Suprapubic skin (tissue), 4 donors: ENCODE data around the gene RHBDD1. TPM values are rescaled to one million over a fixed set of nuclear protein-coding genes. Genes with fewer than 3 reads are reported as not detected.

Experiments used
- DNase-seq, 2 donors: peaks; one replicate each; pipeline ENCODE4 v3.0.0-alpha.2; 2019; ENCODE audit warnings: low spot score in 2 of 2
- H3K27ac ChIP-seq: fragments of 200-600 bp; sonication (generic); one replicate; pipeline ENCODE4 v1.5.1; 2019
- H3K27me3 ChIP-seq: fragments of 200-600 bp; sonication (generic); one replicate; pipeline ENCODE4 v1.5.1; 2019
- H3K36me3 ChIP-seq: fragments of 200-600 bp; sonication (generic); one replicate; pipeline ENCODE4 v1.5.1; 2019
- H3K4me1 ChIP-seq: fragments of 200-600 bp; sonication (generic); one replicate; pipeline ENCODE4 v1.5.1; 2019
- H3K4me3 ChIP-seq: fragments of 200-600 bp; sonication (generic); one replicate; pipeline ENCODE4 v1.5.1; 2019; ENCODE audit warnings: mild to moderate bottlenecking
- H3K9me3 ChIP-seq: fragments of 200-600 bp; sonication (generic); one replicate; pipeline ENCODE4 v1.5.1; 2019
- EP300 ChIP-seq: sonication (generic); formaldehyde crosslinking; IDR thresholded peaks from one replicate; pipeline ENCODE4 v1.6.1; 2017; ENCODE audit warnings: antibody characterized with exemption
- POLR2A ChIP-seq, 2 donors: fragments of 450-650 bp; IDR thresholded peaks; one replicate each; pipeline ENCODE4 v1.6.1; 2017; ENCODE audit warnings: antibody characterized with exemption in 2 of 2, mild to moderate bottlenecking in 2 of 2, moderate library complexity in 2 of 2
- POLR2AphosphoS5 ChIP-seq, 3 donors: sonication (generic); formaldehyde crosslinking; IDR thresholded peaks; one replicate each; pipeline ENCODE4 v1.6.1; 2017; ENCODE audit warnings: antibody characterized with exemption in 3 of 3
- WGBS: methylation state at CpG from one replicate; pipeline ENCODE4 v1.1.5; 2018; 5-methylcytosine and 5-hydroxymethylcytosine counted together
- total RNA-seq, 4 donors: library from RNA; depleted of rRNA; stranded (reverse); fragments of >200 nt; gene quantifications; one replicate each; pipeline ENCODE4 v1.1.0, GENCODE V29; 2016
- TF ChIP-seq, protein P1 (sequence below), 2 donors: fragments of 200-600 bp in 1 of 2; fragments of 450-650 bp in 1 of 2; sonication (generic) in 1 of 2; IDR thresholded peaks; one replicate each; pipeline ENCODE4 v1.5.1; 2016 to 2019; ENCODE audit warnings: antibody characterized with exemption in 2 of 2, mild to moderate bottlenecking in 1 of 2, moderate library complexity in 1 of 2

Gene RHBDD1
- total RNA-seq, 4 donors from 2014 or later = 14.0 to 41.8 (median 20.7) TPM

DNA sequence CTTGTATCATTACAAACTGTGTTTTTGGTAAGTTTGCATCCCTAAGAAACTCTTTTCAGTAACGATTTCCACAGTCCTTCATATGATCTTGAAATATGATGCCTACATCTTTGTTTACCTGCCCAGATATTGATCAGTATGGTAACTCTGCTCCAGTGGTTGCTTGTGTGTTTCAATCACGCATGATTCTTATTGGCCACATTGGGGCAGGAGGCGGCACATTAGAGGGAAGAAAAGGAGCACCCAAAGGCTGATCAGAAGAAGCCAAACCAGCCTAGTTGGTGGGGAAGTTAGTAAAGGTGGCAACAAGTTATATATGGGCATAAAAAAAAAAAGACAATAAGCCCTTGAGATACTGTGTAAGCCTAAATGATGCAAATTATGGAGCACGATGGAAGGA is 158.9 kb downstream of the RHBDD1 start:
- Histone ChIP-seq H3K36me3 (peaks cover 22% of the 10 kb centered on the region), H3K4me1 (peaks cover 6% of the 10 kb centered on the region), H3K9me3 (no peaks in the 10 kb centered on the region), H3K27ac (no peak overlapping the region), H3K27me3 (no peaks in the 10 kb centered on the region), H3K4me3 (no peak overlapping the region)
- TF ChIP-seq POLR2A (IDR thresholded peaks at IDR 0.05) = no peak
- DNase-seq = no peak
- WGBS = 85% methylated on average over 4 of the region's 4 CpGs

DNA sequence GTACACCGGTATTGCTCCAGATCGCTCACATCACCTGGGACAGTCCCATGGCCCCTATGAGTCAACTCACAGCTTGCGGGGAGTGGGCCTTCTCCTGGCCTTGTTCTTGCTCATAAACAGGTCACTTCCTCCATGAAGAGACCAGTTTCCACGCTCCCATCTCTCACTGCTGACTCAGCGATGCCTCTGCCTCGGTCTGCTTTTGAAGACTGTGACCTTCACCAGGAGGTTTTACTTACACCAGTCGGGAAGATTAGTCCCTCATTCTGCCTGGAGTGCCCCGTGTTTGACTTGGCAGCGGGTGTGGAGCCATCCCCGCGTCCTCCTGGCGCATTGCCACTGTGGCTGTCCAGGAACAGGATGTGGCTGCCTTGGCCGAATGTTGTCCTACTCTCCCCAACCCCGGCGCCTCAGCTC is 159.8 kb downstream of the RHBDD1 start:
- Histone ChIP-seq H3K36me3 (peaks cover 22% of the 10 kb centered on the region), H3K27me3 (no peaks in the 10 kb centered on the region), H3K4me3 (no peak overlapping the region), H3K27ac (no peak overlapping the region), H3K9me3 (no peaks in the 10 kb centered on the region), H3K4me1 (peaks cover 6% of the 10 kb centered on the region)
- DNase-seq = no peak
- TF ChIP-seq, protein P1, sequence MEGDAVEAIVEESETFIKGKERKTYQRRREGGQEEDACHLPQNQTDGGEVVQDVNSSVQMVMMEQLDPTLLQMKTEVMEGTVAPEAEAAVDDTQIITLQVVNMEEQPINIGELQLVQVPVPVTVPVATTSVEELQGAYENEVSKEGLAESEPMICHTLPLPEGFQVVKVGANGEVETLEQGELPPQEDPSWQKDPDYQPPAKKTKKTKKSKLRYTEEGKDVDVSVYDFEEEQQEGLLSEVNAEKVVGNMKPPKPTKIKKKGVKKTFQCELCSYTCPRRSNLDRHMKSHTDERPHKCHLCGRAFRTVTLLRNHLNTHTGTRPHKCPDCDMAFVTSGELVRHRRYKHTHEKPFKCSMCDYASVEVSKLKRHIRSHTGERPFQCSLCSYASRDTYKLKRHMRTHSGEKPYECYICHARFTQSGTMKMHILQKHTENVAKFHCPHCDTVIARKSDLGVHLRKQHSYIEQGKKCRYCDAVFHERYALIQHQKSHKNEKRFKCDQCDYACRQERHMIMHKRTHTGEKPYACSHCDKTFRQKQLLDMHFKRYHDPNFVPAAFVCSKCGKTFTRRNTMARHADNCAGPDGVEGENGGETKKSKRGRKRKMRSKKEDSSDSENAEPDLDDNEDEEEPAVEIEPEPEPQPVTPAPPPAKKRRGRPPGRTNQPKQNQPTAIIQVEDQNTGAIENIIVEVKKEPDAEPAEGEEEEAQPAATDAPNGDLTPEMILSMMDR (IDR thresholded peaks at IDR 0.05) = no peak
- TF ChIP-seq POLR2AphosphoS5 (IDR thresholded peaks at IDR 0.05) = no peak
- no peak for TF ChIP-seq EP300
- no peak for TF ChIP-seq POLR2A (IDR thresholded peaks at IDR 0.05)
- 77% methylated on average over 15 of the region's 15 CpGs for WGBS

GRCh38 chr2:226999661-227000060 is 163.8 kb downstream of the RHBDD1 start:
- Histone ChIP-seq H3K9me3 (no peaks in the 10 kb centered on the region), H3K4me3 (no peak overlapping the region), H3K4me1 (no peaks in the 10 kb centered on the region), H3K27ac (no peak overlapping the region), H3K27me3 (no peaks in the 10 kb centered on the region), H3K36me3 (peaks cover 26% of the 10 kb centered on the region)
- 69% methylated on average over 2 of the region's 2 CpGs for WGBS
- TF ChIP-seq, protein P1 (IDR thresholded peaks at IDR 0.05) = no peak
- TF ChIP-seq POLR2AphosphoS5 (IDR thresholded peaks at IDR 0.05) = no peak
- no peak for TF ChIP-seq EP300
- TF ChIP-seq POLR2A (IDR thresholded peaks at IDR 0.05) = no peak
- no peak for DNase-seq

DNA sequence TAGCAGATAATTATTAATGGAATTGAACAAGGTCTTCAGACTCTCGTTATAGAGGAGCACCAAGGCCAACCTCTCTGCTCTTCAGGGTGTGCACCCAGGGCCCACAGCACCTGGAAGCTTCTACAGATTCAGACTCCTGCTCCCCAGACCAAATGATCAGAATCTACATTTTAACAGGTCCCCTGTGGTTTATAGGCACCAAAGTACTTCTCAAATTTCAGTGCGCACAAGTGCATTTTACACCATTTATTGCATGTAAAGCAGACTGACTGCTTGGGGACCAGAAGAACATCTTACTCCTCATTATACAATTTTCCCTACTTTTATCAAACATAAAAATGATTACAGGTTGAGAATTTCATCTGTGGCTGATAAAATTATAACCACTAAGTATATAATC is 164.3 kb downstream of the RHBDD1 start:
- TF ChIP-seq, protein P1 (IDR thresholded peaks at IDR 0.05) = no peak
- TF ChIP-seq POLR2A (IDR thresholded peaks at IDR 0.05) = no peak
- no peak for TF ChIP-seq POLR2AphosphoS5 (IDR thresholded peaks at IDR 0.05)
- no peak for TF ChIP-seq EP300
- no peaks in the 10 kb centered on the region for H3K27me3 ChIP-seq
- no peak for DNase-seq
- H3K9me3 ChIP-seq = no peaks in the 10 kb centered on the region
- WGBS = 87% methylated on average over 2 of the region's 2 CpGs
- H3K36me3 ChIP-seq = peaks cover 26% of the 10 kb centered on the region
- H3K27ac ChIP-seq = no peak overlapping the region
- H3K4me1 ChIP-seq = no peaks in the 10 kb centered on the region
- H3K4me3 ChIP-seq = no peak overlapping the region

- Histone ChIP-seq H3K27ac (no peak overlapping the region), H3K4me1 (no peaks in the 10 kb centered on the region), H3K36me3 (peaks cover 3% of the 10 kb centered on the region), H3K4me3 (no peak overlapping the region), H3K27me3 (no peaks in the 10 kb centered on the region), H3K9me3 (no peaks in the 10 kb centered on the region)
- 80% methylated on average over 6 of the region's 6 CpGs for WGBS
- no peak for TF ChIP-seq POLR2AphosphoS5 (IDR thresholded peaks at IDR 0.05)
- TF ChIP-seq EP300 = no peak
- TF ChIP-seq, protein P1 (IDR thresholded peaks at IDR 0.05) = no peak
- TF ChIP-seq POLR2A (IDR thresholded peaks at IDR 0.05) = no peak
- no peak for DNase-seq
Measured at GRCh38 chr2:227004482-227004881, 168.6 kb downstream of the RHBDD1 start.
